H1 (cell line): ENCODE results near the gene PCBD1.

ENCODE experiments used
- ASH2L ChIP-seq: fragments of 200-600, 300-600 bp; sonication (generic); IDR thresholded peaks from one replicate; pipeline ENCODE4 v1.7.1; 2017; ENCODE audit warnings: low read length
- CEBPB ChIP-seq: IDR thresholded peaks from 2 replicates; pipeline ENCODE4 v1.6.1; 2012; ENCODE audit warnings: low read depth, low read length
- EP300 ChIP-seq, 2 experiments: IDR thresholded peaks; 1 replicate in 1 of 2; 2 replicates in 1 of 2; pipeline ENCODE4 v1.6.1; 2011 to 2012; ENCODE audit warnings: low read depth in 2 of 2, low read length in 2 of 2, mild to moderate bottlenecking in 2 of 2, borderline replicate concordance in 1 of 2, inconsistent platforms in 1 of 2, moderate library complexity in 1 of 2
- GABPA ChIP-seq: IDR thresholded peaks from 2 replicates; pipeline ENCODE4 v1.6.1; 2011; ENCODE audit warnings: mild to moderate bottlenecking, low read length, moderate library complexity, borderline replicate concordance; ENCODE audit not compliant: insufficient read depth
- HDAC2 ChIP-seq, 2 experiments: fragments of 300-600 bp in 1 of 2; sonication (generic) in 1 of 2; IDR thresholded peaks; 2 replicates each; pipeline ENCODE4 v1.6.1; 2011 to 2012; ENCODE audit warnings: low read depth in 2 of 2, low read length in 2 of 2, mild to moderate bottlenecking in 2 of 2, moderate library complexity in 2 of 2, borderline replicate concordance in 1 of 2, inconsistent platforms in 1 of 2
- POLR2A ChIP-seq, 2 experiments: IDR thresholded peaks; 1 replicate in 1 of 2; 2 replicates in 1 of 2; pipeline ENCODE4 v1.6.1; 2011; ENCODE audit warnings: low read depth in 2 of 2, low read length in 2 of 2, mild to moderate bottlenecking in 2 of 2; ENCODE audit errors: control extremely low read depth in 1 of 2
- RAD21 ChIP-seq, 2 experiments: IDR thresholded peaks in 1 of 2; conservative IDR thresholded peaks in 1 of 2; 2 replicates each; pipeline ENCODE4 v1.6.1; 2011; ENCODE audit warnings: low read depth in 2 of 2, low read length in 2 of 2, improper control_type of control experiment in 1 of 2, inconsistent platforms in 1 of 2, mild to moderate bottlenecking in 1 of 2, moderate library complexity in 1 of 2
- SRF ChIP-seq: IDR thresholded peaks from 2 replicates; pipeline ENCODE4 v1.6.1; 2011; ENCODE audit warnings: mild to moderate bottlenecking, low read depth, low read length, moderate library complexity
- TF ChIP-seq, protein P1 (sequence below), 3 experiments: IDR thresholded peaks; 1 replicate in 2 of 3; 2 replicates in 1 of 3; pipeline versions ENCODE4 v1.5.1 to v1.6.1; 2011; ENCODE audit warnings: low read length in 3 of 3, mild to moderate bottlenecking in 3 of 3, inconsistent platforms in 2 of 3, low read depth in 1 of 3, moderate library complexity in 1 of 3; ENCODE audit not compliant: insufficient read depth in 1 of 3; ENCODE audit errors: control extremely low read depth in 1 of 3
- TF ChIP-seq, protein P2 (sequence below): IDR thresholded peaks from 2 replicates; pipeline ENCODE4 v1.6.1; 2012; ENCODE audit warnings: low read length, inconsistent platforms
- TF ChIP-seq, protein P3 (sequence below): IDR thresholded peaks from 2 replicates; pipeline ENCODE4 v1.6.1; 2012; ENCODE audit warnings: inconsistent platforms

DNA sequence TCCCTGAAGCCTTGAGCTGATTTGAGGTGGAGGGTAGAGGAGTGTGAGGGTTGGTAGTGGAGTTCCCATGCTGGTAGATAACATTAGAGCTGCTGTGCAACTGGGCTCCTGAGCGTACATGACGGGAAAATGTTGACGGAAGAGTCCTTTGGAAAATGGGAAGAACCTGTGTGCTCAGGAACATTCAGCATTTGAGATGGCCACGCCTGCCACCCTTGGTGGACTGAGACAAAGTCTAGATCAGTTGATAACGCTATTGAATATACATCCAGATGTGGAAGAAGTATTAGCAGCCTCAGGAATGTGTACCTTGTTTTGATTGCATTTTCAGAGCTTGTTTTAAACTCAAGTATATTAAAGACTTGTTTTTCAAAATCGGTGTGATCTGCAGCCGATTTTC is 16.1 kb downstream of the PCBD1 start:
- TF ChIP-seq, protein P1, sequence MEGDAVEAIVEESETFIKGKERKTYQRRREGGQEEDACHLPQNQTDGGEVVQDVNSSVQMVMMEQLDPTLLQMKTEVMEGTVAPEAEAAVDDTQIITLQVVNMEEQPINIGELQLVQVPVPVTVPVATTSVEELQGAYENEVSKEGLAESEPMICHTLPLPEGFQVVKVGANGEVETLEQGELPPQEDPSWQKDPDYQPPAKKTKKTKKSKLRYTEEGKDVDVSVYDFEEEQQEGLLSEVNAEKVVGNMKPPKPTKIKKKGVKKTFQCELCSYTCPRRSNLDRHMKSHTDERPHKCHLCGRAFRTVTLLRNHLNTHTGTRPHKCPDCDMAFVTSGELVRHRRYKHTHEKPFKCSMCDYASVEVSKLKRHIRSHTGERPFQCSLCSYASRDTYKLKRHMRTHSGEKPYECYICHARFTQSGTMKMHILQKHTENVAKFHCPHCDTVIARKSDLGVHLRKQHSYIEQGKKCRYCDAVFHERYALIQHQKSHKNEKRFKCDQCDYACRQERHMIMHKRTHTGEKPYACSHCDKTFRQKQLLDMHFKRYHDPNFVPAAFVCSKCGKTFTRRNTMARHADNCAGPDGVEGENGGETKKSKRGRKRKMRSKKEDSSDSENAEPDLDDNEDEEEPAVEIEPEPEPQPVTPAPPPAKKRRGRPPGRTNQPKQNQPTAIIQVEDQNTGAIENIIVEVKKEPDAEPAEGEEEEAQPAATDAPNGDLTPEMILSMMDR (IDR thresholded peaks at IDR 0.05; ENCODE audit: control extremely low read depth in 1 of 3, insufficient read depth in 1 of 3, low read depth in 1 of 3, low read length in 3 of 3), result no peak
- no peak for TF ChIP-seq EP300 (IDR thresholded peaks at IDR 0.05; ENCODE audit: borderline replicate concordance in 1 of 2, low read depth in 2 of 2, low read length in 2 of 2)
- no peak for TF ChIP-seq RAD21 (IDR thresholded peaks at IDR 0.05 in 1 of 2, conservative IDR thresholded peaks at IDR 0.05 in 1 of 2; ENCODE audit: low read depth in 2 of 2, low read length in 2 of 2)
- no peak for TF ChIP-seq CEBPB
- no peak for TF ChIP-seq ASH2L
- no peak for TF ChIP-seq SRF
- TF ChIP-seq GABPA, result no peak
- TF ChIP-seq, protein P2, sequence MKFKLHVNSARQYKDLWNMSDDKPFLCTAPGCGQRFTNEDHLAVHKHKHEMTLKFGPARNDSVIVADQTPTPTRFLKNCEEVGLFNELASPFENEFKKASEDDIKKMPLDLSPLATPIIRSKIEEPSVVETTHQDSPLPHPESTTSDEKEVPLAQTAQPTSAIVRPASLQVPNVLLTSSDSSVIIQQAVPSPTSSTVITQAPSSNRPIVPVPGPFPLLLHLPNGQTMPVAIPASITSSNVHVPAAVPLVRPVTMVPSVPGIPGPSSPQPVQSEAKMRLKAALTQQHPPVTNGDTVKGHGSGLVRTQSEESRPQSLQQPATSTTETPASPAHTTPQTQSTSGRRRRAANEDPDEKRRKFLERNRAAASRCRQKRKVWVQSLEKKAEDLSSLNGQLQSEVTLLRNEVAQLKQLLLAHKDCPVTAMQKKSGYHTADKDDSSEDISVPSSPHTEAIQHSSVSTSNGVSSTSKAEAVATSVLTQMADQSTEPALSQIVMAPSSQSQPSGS, result no peak
- no peak for TF ChIP-seq POLR2A (IDR thresholded peaks at IDR 0.05; ENCODE audit: control extremely low read depth in 1 of 2, low read depth in 2 of 2, low read length in 2 of 2)
- TF ChIP-seq, protein P3, sequence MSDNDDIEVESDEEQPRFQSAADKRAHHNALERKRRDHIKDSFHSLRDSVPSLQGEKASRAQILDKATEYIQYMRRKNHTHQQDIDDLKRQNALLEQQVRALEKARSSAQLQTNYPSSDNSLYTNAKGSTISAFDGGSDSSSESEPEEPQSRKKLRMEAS, result no peak
- no peak for TF ChIP-seq HDAC2 (IDR thresholded peaks at IDR 0.05; ENCODE audit: borderline replicate concordance in 1 of 2, low read depth in 2 of 2, low read length in 2 of 2)
